ENCODE data around the gene METTL2B.

Gene METTL2B, protein sequence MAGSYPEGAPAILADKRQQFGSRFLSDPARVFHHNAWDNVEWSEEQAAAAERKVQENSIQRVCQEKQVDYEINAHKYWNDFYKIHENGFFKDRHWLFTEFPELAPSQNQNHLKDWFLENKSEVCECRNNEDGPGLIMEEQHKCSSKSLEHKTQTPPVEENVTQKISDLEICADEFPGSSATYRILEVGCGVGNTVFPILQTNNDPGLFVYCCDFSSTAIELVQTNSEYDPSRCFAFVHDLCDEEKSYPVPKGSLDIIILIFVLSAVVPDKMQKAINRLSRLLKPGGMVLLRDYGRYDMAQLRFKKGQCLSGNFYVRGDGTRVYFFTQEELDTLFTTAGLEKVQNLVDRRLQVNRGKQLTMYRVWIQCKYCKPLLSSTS

DNA sequence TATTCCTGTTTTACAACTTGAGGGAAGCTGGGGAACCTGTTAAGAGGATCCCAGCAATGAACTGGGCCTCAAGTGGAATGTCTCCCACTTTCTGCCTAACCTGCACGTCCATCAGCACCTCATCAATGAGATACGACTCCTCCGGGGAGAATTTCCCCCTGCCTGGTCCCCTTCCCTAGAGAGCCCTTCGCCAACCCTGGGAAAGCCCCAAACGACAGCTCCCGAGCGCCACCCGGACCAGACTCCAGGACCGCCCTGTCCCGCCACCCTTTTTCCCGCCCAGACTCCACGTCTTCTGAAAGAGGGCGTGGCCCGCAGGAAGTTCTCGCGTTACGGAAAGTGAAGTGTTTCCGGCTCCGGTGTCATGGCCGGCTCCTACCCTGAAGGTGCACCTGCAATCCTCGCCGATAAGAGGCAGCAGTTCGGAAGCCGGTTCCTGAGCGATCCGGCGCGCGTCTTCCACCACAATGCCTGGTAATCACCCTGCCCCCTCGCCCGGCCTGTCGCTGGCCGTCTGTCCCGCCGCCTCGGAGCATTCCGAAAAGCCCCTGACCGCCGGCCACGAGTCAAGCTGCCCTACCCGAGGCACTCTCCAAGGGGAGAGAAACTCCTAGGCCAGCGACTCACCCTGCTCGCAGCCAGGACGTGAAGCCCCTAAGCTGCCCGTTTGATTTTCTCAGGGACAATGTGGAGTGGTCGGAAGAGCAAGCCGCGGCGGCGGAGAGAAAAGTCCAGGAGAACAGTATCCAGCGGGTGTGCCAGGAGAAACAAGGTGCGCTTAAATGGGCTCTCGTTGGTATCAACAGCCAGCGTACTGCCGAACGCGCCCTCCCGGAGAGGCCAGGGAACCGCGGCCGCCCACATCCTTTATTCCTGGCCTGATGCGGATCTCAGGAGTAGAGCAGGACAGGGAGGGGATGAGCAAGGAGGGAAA is at the start of gene METTL2B:
Gene METTL2B (plus strand): TSS at position 347 of the 934 bp plus-strand sequence. CDS start 18 bp downstream, at position 365.
- DNase-seq: peak; percentile 64 to 74 (median 72)

DNA sequence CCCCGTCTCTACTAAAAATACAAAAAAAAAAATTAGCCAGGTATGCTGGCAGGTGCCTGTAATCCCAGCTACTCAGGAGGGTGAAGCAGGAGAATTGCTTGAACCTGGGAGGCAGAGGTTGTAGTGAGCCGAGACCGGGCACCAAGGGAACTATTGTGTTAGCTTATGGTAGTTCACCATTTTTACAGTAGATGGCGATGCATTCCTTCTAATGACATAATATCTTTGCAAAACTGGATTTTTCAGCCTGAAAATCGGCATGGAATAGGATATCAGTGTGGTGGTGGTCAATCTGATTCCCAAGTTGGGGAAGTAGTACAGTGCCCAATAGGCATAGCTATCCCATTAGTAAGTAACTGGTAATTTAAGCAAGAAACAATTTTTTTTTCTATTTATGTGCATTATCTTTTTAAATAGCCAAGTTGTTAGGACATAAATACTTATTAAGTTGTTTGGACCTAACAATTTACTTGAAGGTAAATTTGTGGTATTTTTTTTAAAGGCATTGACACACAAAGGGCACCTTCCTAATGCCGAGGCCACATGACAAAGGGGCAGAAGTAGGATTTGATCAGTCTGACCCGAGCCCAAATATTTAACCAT is 49.2 kb upstream of the METTL2B start:
- DNase-seq: no peak

DNA sequence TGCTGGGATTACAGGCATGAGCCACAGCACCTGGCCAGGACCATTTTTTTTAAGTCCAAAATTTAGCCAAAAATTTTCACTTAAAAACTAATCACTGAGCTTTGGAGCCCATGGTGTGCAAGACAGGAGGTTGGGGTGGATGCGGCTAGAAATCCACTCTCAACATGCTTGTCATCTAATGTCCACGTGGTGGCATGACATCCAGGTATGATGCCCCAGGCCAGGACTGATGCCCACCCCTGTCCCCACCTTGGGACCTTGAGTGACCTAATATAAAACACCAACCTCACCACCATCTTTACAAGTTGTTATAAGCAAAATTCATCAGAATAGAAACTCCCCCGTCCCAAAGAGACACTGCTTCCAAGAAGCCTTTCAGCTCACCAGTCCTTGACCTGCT is 46.3 kb upstream of the METTL2B start:
- DNase-seq: no peak

DNA sequence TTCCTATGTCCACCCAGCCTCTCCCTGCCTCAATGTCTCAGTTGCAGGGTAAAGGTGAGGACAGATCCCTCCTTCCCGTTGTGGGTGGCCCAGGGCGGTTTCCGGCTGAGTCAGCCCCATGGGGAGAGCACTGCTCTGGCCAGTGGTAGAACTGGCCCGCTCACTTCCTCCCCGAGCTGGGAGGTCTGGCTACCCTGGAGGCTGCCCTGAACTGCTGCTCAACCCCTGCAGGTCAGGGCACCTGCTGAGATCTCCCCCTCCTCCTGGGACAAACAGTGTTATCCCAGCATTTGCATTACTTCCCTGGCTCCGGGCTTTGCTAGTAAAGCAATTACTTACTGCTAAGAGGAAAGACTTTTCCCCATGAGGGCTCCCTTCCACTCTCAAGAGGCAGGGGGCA is 45.3 kb upstream of the METTL2B start:
- no peak for DNase-seq

DNA sequence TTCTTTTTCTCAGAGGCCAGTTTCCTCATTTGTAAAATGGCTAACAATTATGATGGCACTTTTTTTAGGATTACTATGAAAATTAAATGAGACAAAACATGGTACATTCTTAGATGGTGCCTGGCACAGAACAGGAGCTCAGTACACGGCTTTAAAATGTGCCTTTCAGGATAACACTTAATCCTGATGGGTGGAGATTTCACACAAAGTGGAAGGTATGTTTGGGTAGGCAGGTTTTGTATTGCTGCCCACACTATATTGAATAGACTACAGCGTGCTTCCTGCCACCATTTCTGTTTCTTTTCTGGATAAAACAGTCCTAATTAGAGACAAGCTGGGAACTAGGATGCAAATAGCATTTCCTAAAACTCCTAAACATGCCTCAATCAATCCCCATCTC is 44.8 kb upstream of the METTL2B start:
- no peak for DNase-seq

DNA sequence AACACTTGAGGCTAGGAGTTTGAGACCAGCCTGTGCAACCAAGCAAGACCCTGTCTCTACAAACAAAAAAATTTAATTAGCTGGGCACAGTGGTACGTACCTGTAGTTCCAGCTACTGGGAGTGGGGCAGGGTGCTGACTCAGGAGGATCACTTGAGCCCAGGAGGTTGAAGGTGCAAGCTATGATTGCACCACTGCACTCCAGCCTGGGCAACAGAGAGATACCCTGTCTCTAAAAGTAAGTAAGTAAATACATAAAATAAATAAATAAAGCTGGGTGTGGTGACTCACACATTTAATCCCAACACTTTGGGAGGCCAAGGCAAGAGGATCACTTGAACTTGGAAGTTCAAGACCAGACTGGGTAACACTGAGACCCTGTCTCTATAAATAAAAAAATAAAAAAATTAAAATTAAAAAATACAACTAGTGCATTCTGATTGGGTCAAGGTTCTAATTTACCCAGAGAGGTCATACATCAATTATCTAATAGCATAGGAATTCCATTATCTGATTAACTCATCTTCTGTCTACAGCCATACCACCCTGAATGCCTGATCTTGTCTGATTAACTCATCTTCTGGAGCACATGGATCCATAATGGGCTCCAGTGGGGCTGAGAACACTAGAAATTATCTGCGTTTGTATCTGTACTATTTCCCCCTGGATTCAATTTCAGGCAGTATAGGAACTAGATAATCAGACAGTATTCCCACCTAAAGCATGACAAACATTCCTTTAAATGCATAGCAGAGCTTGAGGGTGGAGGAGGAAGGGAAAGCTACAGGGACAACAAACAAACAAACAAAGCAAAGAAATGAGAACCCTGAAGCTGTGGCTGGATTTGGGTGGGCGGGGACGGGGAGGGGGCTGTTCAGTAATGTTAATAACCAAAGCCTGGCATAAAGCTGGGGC is 41.9 kb upstream of the METTL2B start:
- no peak for DNase-seq

DNA sequence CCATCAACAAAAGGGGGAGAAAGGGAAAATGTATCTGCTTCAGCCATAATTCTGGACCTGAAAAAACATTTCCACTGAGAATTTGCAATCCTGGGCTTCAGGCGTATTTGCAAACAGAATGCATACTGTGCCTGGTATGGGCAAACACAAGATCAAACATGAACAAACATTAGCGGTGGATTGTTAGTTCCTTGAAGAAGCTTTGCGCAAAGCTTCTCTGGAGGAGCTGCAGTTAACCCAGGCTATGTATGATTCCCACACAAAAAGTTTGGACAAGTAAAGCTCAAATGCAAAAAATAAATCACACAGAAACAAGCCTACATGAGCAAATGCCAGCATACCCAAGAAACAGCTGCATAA is 41.2 kb upstream of the METTL2B start:
- DNase-seq: no peak

DNA sequence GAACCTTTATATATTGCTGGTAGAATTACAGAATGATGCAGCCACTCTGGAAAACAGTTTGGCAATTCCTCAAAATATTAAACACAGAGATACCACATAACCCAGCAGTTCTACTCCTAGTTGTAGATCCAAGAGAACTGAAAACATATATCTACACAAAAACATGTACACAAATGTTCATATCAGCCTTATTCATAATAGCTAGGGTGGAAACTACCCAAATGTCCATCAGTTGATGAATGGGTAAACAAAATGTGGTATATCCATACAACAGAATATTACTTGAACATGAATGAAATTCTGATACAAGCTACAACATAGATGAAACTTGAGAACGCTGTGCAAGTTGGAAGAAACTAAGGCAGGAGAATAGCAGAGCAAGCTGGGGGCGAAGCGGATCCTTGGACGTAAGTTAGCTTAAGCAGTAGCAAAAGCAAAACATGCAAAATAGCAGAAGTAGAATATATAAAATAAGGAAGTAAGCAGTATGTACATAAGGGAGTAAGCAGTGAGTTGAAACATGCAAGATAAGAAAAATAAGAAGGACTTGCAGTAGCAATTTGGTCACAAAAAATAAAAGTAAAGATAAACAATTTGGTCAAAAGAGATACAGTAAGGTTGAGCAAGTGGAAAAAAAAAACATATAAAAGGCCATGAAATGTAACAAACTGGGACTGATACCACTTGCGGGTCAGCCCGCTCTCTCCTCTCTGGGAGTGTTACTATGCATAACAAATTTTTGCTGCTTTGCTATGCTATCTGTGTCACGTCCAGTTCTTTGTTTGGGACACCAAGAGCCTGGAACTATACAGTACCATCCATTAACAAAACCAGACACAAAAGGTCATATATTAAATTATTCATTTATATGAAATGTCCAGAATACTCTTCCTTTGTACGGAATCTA is 38.9 kb upstream of the METTL2B start:
- DNase-seq: no peak

DNA sequence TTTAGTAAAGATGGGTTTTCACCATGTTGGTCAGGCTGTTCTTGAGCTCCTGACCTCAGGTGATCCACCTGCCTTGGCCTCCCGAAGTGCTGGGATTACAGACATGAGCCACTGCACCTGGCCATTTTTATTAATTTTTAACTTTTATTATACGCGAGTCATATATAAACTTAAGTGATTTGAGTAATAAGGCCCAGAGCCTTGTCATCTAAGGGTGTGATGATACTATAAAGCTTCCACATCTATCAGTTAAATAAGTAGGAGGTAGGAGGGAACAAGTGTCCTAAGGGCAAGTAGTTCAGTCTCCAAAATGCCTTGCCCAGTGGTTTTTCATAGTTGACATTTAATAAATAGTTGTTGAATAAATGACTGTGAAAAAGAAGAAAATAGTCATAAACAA is 34.2 kb upstream of the METTL2B start:
- DNase-seq: no peak

DNA sequence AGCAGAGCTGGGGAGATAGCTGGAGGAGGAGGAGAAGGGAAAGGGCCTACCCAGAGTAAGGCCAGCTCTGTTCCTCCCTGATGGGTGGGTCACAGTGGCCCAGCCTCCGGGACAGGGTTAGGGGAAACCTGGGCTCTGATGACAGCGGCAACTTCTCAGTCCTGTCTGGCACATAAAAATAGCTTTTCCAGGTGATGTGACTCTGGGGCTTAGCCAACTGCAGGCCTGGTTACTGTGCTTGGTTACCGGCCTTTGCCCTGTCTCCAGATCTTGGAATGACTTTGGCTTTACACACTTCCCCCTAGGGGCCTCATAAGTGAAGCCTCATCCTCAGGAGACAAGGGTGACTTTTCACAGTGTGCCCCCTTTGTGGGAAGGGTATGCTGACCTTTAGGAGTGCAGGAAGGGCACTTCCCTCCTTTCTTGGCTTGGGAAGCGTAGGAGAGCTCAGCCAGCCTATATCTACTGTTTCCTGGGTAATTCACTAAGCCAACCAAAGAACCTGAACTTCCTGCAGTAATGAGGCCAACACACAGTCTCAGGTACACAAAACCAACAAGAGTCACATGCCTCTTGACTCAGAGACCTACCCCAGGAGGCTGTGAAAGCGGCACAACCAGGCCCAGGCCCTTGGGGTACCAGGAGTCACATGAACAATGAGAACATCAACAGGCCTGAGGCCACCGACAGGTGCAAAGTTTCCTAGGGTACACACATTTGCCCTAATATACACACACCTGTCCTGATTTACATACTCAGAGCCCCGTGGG is 32.5 kb upstream of the METTL2B start:
- no peak for DNase-seq

DNA sequence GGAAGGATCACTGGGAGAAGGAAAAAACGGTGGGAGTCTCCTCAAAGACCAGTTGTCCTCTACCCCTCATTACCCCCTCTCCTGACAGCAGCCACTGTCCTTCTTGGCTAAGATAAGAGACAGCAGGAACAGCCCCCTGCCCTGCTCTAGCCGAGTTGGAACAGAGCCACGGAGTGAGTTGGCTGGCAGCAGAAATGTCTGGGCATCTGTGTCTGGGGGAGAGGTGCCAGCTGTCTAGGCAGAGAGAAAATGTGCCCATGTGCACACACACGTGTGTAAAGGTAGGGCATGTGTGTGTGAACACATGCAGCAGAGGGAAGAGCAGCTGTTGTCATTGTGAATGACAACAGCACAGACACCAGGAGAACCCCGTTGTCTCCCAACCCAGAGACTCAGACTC is 30.2 kb upstream of the METTL2B start:
- DNase-seq: no peak

DNA sequence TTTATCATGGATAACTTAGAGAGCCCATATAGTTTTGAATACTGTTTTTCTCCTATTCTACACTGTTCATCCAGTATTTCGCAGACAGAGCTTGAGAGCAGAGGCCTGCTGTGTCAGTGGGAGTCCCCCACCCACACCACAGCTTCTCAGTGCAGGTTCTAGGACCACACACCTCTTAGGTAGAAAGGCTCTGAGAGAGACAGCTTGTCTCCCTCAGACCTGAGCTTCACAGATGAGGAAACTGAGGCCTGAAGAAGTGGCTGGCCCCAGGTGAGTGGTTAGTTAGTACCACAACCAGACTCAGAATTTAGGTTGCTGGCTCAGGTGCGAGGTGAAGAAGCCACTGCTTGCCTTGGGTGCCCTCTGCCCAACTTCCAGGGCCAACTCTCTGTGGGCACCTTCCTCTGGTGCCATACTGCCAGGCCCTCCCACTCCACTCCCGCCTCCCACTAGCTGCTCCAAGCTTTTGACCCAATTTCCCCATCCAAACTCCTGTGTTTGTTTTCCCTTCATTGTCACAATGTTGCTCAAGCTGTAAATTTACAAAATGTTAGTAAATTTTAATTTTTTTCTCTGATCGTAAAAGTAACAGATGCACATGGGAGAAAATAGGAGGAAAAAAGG is 28.5 kb upstream of the METTL2B start:
- DNase-seq: no peak

DNA sequence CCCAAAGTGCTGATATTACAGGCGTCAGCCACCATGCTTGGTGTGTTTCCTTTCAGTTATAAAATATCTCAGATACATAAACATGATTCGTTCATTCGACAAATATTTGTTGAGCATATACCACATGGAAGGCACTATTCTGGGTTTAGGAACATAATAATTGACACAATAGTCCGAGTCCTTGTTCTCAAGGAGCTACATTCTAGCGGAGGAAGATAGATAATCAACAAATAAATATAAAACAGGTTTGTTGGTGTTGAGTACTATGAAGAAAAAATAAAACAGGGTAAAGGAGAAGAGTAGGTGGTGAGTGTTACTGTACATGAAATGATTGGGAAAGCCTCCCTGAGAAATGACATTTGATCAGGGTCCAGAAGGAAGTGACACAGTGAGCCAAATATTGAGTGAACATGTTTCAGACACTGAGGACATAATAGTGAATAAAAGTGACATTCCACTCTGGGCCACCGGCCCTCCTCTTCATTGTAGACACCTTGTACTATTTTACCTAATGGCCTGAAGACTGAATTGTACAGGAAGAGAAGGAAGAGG is 27.7 kb upstream of the METTL2B start:
- no peak for DNase-seq

DNA sequence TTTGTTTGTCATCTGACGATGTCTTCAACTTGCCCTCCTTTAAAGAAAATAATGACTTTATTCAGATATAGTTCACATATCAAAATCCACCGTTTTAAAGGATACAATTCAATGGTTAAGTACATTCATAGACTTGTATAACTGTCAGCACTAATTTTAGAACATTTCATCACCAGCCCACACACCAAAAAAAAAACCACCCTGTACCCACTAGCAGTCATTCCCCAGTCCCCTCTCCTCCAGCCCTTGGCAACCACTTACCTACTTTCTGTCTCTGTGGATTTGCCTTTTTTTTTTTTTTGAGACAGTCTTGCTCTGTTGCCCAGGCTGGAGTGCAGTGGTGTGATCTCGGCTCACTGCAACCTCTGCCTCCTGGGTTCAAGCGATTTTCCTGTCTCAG is 26.1 kb upstream of the METTL2B start:
- DNase-seq: no peak

DNA sequence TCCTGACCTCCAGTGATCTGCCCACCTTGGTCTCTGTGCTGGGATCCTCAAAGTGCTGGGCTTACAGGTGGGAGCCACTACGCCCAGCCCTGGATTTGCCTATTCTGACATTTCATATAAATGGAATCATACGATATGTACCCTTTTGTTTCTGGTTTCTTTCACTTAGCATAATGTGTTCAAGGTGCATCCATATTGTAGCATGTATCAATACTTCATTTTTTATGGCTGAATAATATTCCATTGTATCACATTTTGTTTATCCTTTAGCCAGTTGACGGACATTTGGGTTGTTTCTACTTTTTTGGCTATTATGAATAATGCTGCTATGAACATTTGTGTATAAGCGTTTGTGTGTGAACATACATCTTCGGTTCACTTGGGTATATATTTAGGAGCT is 25.6 kb upstream of the METTL2B start:
- DNase-seq: no peak

DNA sequence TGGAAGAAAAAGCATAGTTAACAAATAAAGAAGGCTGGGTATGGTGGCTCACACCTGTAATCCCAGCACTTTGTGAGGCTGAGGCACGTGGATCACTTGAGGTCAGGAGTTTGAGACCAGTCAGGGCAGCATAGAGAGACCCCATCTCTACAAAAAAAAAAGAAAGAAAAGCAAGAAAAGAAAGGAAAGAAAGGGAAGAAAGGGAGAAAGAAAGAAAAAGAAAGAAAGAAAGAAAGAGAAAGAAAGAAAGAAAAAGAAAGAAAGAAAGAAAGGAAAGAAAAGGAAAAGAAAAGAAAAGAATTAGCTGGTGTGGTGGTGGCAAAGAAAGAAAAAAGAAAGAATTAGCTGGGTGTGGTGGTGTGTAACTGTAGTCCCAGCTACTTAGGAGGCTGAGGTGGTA is 24.0 kb upstream of the METTL2B start:
- DNase-seq: no peak

DNA sequence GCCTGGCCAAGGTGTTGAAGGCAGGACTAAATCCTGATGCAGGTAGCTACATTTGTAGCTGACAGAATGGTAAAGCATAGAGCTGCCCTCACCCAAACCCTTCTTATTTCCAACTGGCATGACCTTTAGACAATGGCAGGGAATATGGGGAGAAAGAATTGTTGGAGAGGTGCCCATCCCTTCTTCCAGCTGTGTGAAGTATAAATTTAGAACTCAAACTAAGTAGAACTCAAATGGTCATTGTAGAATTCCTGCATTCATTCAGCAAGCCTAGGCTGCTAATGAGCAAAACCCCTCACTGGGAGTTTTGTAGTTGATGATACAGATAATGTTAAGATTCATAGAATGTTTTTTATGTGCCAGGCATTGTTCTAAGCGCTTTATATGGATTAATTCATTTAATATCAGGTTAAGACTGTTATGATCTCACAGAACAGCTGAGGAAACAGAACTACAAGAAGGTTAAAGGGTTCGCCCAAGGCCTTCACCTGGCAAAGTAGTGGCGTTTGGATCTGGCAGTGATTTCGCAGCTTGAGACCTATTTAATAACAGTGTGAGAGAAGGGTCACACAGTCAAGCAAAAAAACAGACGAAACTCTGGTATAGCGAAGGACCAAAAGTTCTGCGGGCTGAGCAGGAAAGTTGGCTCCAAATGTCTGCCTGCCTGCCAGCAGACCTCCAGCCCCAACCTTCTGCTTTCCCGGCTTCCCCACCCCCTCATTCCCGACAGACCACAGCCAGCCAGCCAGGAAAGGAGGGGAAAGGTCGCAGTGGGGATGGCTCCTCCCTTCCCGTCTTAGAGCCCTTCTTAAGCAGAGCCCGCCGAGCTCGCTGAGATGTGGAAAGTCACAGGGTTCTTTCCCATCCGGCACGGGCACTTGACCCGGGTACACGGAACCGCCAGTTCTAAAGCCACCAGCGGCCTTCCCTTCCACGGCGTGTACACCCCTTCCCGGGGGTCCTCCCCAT is 22.4 kb upstream of the METTL2B start:
- DNase-seq: no peak

DNA sequence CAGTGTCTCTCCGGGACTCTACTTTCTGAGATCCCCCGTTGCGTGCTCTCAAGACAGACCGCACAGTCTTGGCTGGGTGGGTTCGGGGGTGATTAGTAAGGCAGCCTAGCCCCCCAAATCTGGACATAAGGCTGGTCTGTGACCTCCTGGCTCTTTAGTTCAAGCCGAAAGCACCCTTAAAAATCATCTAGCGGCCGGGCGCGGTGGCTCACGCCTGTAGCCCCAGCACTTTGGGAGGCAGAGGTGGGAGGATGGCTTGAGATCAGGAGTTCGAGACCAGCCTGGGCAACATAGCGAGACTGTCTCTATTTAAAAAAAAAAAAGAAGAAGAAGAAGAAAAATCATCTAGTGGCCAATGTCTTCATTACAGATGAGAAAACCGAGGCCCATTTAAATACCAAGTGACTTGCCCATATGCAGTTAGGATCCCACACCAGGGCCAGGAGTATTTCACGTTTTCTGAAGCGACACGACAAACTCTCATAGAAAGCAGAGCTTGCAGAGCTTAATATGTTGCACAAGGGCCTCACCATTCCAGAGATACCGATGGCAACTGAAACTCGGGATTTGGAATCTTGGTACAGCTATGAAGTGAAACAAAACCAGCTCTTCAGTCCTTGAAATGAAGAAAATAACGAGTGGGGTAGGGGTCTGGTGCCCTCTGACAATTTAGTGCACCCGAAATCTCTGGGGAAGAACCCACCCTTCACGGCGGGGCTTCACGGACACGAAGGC is 21.6 kb upstream of the METTL2B start:
- DNase-seq: no peak

Data from activated CD4-positive, CD25-positive, alpha-beta regulatory T cell (primary cell).